Effector CD4-positive, alpha-beta T cell (primary cell): ENCODE measurements around the gene MAP1B. TPM values are rescaled to one million over a fixed set of nuclear protein-coding genes. Genes with fewer than 3 reads are reported as not detected.
"Not testable (repeated sequence)": the region's sequence is repeated elsewhere in the genome, so short reads cannot be mapped to it uniquely, and the experiment has no call there.

Experiments
- DNase-seq: peaks from one replicate; pipeline ENCODE4 v3.0.0-alpha.2; 2020
- total RNA-seq: gene quantifications from one replicate; lab custom pipeline; 2026; lab: John Stamatoyannopoulos, UW

The MAP1B gene
- total RNA-seq: not detected

DNA sequence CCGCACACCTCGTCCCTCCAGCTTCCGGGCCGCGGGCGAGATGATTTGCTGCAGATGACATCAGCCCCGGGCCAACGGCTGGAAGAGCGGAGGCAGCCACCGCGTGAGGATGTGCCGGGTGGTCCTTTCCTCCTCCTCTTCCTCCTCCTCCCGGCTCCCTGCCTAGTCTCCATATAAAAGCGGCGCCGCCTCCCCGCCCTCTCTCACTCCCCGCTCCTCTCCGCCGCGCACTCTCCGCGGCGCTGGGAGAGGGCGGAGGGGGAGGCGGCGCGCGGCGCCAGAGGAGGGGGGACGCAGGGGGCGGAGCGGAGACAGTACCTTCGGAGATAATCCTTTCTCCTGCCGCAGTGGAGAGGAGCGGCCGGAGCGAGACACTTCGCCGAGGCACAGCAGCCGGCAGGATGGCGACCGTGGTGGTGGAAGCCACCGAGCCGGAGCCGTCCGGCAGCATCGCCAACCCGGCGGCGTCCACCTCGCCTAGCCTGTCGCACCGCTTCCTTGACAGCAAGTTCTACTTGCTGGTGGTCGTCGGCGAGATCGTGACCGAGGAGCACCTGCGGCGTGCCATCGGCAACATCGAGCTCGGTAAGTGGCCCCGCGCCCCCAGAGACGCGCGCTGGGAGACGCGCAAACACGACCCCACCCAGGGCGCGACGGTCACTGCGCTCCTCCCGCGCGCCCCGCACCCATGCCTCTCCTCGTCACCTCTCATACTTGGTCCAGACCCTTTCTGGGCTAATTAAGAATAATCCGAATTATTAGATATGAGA, at the start of gene MAP1B:
Gene MAP1B (plus strand): TSS at position 345 of the 770 bp plus-strand sequence. CDS start 57 bp downstream, at position 402.
- DNase-seq: no peak

DNA sequence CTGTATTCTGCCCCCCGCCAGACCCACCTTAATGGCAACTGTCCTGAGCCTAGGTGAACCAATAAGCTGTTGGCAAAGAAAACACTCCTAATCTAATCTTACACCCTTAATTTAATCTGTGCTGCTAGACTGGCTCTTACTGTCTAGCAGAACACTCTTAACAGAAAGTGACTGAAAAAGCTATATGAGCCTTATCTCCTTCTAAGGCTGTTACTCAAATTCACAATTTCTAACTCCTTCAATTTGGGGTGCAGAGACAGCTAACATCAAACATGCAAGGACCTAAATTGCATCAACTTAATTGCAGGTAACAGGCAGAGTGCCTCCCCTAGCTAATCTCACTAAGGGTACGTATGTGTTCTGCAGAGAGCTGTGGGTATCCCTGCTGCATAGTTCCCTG, 49.5 kb upstream of the MAP1B start:
- no peak for DNase-seq

DNA sequence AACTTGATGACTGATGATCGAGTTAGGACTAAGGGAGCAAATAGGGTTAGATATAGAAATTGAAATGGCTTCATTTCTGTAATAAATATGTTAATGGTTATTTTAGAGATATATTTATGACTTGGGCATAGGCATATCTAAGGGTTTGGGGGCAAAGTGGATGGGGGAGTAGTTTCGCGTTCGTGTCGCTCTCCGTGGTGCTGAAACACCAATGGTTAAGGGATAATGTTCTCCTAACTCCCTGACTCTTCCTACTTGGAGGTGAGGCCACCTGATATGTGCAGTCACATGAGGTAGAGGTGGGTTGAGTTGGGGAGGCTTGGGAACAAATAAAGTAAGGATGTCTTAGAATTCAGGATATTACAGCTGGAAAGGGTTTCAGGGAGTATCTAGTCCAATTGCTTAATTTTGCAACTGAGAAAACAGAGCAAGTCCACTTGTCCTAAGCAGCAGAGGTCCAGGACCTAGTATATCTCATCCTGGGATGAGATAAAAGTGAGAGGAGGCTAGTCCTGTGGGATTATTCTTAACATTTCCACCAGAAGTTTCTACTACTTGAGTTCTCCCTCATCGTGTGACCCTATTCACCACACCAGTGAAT, 44.0 kb upstream of the MAP1B start:
- no peak for DNase-seq

DNA sequence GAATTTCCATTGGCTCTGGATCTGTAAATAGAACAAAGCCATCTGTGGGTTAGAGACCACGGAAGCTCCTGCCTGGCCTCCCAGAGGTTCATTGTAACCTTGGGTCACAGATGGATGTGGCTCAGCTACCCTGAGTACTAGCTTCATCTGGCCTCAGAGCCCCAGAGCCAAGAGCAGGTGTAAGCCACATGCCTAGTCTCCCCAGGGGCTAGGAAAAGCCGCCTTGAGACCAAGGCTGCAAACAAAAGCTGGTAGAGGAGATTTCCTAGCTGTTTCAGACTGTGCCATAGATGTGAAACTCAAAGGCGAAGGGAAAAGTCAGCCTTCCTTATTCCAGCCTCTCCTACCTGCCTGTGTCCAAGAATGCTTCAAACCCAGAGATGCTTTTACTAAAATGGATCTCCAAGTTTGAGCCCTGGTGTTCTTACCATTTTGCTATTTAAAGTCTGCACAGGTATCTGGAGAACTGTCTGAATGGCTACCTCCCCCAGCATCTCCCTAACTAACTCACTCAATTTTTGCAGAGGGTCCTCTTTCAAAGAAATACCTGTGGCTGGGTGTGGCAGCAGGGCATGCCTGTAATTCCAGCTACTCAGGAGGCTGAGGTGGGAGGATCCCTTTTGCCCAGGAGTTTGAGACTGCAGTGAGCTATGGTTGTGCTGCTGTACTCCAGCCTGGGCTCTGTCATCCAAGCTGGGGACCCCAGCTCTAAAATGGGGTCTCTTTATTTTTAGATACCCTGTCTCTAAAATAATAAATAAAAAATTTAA, 42.3 kb upstream of the MAP1B start:
- no peak for DNase-seq

DNA sequence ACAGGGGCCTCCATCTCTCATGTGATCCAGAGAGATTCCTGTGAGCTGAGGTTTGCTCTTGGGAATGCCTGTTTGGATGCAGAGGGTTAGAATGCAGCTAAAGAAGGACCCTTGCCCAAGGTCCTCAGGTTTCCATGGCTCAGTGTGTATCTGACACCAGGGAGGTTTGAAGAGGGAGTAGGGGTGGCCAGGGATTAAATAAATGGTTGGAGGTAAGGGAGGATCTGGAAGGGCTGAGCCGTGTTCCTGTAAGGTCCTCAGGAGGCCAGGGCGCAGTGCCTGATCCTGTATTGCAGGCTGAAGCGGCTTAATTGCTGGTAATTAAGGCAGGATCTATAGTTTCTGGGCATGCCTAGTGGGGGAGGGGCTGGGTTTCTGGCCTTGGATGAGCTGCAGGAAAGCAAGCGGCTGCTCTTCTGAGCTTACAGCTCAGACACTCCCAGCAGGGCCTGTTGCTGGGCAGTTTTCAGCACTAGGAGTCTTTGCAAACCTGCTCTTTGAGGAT, 41.5 kb upstream of the MAP1B start:
- no peak for DNase-seq

DNA sequence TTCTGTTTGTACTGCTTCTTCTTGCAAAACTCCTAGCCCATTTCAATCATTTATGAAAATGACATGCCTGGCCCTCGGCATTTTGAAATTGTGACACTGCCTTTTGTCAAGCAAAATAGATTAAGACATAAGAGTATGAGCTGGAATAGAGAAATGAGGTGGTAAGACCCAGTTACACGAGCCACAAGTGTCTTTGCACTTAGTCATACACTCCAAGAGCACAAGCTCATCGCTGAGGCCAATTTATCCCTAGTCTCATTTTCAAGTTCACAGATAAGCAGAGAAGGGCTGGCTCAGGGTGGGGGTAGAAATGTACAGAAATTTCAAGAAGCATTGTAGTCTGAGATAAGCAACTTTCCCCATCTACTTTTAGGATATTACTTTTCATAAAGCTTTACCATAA, 40.6 kb upstream of the MAP1B start:
- DNase-seq: no peak

DNA sequence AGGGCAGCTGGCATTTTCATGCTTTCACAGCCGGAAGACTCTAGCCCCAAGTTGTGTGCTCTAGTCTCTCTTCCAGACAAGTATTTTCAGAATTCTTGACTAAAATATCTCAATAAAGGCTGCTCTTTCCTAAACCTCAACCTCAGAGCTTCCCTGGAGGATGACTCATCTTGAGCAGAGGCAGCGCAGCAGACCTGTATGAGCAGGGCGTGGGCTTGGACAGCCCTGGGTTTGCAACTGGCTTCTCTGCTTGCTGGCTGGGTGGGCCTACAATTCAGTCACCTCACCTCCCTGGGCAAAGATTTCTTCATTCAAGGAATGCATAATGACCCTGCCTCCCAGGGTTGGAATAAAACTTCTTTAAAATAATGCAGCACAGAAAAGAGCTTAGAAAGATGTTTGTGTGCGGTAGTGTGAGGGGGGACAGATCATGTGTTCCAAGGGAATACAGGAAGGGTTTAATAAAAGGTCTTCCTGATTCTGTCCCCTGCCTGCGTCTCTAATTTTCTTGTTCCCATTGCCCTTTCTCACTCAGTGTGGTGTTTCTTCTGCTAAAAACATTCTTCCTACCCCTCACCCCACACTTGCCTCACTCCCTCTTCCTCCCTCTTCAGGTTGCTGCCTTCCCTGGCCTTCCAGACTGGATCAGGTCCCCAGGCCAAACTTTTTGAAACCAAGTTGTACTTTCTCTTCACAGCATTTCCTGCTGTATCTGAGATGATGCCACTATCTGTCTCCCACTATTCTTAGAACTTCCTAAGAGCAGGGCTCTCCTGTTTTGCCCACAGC, 39.4 kb upstream of the MAP1B start:
- no peak for DNase-seq

DNA sequence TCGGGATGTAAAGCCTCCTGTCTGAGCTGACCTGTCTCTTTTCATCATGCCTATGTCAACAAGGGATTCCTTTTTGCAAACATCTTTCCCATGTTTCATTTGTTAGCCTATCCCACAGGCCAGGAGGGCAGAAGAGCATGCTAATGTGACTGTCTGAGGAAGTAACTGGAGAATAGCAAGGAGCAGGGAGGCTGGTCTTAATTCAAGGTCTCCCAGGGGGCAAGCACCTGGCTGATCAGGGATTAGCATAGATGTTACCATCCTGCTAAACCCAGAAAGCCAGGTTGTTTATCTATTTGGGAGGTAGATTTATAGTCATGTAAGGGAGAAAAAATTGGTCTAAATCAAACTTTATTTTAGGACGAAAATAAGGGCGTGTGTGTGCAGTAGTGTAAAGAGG, 36.7 kb upstream of the MAP1B start:
- DNase-seq: no peak

DNA sequence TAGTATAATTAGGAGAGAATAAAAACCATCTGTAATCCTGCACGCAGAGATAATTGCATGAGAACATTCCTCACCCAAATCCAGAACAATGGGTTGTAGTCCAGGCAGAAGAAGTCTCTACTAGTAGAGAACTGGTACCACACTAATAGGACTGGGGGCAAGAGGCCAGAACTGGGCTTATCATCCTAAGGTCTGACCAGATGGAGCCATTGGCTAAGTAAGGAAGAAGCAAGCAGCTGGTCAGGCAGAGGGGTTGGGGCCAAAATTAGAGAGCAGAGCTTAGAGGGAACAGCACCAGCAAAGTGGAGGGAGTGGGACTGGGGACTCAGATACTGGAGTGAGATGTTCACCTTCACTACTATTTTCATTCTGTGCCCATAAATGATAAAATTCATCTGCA, 35.4 kb upstream of the MAP1B start:
- no peak for DNase-seq

DNA sequence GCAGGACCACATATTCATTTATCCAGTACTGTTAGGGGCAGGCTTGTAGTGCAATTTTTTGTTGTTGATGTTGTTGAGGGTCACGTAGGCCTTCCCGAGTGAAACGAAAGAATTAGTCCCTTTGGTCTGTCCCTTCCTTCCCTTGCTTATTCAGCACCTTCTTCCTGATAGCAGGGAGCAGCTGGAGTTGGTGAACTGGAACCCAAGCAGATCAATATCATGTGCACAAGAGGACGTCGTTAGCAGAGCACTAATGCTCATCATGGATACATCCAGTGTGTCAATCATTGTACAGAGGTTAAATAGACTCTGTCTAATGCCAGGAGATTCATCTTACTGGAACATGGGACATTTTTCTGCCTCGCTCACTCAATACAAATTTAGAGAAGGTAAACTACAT, 33.0 kb upstream of the MAP1B start:
- no peak for DNase-seq

DNA sequence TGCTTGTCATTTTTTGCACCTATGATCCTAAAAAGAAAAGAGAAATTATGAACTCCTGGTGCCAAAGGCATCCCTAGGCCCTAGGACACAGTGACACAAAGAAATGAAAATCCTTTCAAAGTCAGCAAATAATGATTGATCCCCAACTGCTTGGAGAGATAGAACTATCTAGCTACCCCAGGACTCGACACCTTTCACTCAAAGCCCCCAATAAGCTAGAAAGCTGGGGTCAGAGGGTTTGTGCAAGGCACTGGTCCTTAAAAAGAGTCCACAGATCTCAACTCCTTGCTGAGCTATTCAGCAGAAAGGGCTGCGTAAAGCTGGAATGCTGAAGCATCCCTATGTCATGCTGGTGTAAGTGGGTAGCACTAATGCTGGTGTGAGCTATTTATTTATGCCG, 31.8 kb upstream of the MAP1B start:
- no peak for DNase-seq

DNA sequence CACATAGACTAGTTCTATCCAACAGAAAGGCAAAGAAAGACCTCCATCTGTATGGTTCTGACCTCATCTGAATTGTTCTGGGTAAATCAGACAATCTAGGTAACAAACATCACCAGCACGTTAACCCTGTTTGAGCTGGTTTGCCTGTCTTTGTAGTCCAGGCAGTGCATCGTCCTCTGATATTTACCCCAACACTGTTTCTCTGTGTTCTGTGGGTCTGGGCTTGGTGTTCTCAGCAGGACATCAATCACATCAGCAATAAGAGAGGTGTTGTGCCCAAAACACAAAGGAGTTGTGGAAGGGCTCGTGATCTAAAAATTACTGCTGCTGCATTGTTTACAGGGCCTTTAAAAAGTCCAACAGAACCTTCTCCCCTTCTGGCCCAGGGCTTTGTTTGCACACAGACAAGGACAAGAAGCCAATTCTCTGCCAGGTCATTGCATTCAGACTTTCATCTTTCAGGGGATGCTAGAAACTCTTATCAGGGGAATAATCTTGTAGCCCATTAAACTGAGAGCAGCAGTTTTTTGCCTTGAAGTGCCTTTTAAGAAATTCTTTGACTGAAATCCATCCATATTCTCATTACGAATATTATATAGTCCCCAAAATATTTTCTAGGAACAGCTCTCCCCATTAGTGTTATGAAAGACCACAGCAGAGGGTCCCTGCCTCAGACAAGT, 30.5 kb upstream of the MAP1B start:
- DNase-seq: no peak

DNA sequence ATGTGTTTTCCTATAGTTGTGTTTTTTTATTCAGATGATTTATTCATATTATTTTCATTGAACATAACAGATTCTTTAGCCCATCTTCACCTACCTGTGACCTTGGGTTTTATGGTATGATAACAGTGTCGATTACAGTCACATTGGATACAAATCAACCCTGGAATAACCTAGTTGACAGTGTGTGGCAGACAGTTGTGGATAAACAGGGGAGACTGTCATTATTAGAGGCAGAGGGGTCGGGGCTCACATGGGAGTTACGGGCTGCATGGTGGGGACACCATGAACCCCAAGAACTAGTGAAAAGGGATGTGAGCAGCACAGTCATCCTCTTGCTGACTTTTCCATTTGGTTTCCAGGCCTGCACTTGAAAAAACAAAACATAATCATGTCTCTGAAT, 29.9 kb upstream of the MAP1B start:
- DNase-seq: no peak

DNA sequence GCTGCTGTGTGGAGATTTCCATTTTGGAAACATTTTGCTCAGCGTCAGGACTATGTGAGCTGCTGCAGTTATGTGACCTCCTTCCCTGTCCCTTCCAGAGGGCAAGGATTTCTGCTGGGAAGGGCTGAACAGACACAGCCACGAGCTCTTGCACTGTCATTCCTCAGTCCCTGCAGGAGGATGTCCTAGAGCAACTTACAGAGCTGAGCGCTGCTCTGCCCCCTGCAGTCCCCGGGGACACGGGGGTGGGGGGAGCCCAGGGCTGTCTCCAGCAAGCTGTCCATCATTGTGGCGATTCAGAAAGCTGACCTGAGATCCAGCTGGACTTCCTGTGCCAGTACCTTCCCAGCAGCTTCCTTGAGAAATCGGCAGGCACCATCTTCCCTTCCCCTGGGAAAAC, 28.0 kb upstream of the MAP1B start:
- DNase-seq: no peak

DNA sequence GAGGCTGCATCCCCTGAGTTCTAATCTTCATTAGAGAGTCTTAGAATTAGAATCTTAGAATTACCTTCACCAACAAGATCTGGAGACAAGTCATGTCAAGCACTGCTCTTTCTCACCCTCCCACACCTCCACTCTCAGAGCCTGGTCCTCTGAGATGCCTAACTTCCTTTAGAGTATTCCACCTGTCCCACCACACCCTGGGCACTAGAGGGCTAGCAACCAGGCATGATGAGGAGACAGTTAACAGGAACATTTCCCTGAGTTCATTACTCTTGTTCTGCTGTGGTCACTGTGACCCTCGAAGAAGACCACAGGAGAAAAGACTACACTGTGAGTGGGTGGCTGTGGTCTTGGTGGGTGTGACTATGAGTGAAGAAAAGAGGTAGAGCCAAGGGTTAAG, 25.2 kb upstream of the MAP1B start:
- DNase-seq: no peak

DNA sequence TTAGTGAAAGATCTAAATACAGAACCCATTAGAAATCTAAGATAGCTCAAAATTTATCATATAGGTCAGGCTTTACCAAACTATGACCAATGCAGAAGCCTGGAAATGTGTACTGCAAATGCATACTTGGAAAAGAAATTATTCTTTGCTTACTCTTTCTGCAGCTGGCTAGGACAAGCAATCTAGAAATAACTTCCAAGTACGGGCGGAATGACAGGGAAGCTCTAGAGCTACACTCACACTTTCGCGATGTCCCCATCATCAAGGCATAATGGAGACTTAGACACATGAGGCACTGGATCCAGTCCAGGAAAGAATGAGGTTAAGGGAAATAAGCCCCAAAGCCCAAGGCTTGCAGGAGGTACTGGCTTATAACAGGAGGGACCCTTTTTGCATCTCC, 22.4 kb upstream of the MAP1B start:
- DNase-seq: no peak

DNA sequence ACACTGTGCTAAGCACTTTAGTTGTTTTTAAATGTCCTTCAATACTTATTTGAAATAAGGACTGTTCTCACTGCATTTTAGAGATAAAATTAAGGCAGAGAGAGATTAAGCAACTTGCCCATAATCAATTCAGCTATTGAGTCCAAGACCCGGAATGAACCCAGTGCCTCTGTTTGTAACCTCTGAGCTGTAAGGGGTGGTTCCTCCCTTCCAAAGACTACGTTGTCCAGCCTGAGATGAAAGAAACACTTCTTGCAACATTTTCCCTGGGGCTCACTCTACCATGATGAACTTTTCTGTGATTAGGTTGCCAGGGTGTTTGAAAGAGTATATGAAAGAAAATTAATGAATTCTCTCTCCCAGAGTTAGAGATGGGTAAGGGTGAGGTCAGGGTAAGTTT, 22.0 kb upstream of the MAP1B start:
- no peak for DNase-seq

DNA sequence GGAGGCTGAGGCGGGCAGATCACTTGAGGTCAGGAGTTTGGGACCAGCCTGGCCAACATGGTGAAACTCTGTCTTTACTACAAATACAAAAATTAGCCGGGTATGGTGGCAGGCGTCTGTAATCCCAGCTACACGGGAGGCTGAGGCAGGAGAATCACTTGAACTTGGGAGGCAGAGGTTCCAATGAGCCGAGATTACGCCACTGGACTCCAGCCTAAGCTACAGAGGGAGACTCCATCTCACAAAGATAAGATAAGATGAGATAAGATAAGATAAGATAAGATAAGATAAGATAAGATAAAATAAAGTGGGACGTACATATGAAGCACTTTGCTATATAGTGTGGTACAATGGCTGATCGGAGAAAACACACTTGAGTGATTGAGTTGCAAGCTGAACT, 17.6 kb upstream of the MAP1B start:
- not testable (repeated sequence) for DNase-seq

DNA sequence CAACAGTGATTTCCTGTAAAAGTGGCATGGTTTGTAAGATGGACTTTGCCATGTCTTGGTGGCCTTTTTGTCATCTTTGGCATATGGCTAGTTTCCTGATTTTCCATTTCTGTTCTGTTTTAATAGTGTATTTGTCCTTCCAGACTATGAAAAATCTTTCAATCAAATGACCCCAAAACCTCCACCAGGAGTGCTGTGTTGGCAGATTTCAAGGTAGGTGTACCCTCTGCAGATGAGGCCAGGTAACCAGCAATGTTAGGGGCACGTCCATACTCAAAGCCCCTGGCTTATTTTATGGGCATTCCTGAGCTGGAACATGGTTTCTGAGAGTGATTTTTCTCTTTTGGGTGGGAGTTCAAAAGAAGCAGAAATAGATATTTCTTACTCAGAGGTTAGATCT, 15.2 kb upstream of the MAP1B start:
- DNase-seq: no peak

DNA sequence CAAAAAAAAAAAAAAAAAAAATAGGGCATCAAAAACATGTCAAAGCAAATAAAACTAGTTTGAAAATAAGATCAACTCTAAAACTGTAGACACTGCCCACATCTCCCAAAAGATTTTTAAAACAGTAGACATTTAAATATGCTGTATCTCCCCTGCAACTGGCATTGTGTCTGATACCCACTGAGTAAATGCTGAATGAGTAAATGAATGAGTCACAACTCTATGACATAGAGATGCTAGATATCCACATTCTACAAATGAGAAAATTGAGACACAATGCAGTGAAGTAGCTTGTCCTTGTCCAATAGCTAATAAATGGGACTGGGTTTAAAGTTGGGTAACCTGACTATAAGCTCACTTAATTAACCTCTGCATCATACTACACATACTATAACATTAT, 14.1 kb upstream of the MAP1B start:
- no peak for DNase-seq

DNA sequence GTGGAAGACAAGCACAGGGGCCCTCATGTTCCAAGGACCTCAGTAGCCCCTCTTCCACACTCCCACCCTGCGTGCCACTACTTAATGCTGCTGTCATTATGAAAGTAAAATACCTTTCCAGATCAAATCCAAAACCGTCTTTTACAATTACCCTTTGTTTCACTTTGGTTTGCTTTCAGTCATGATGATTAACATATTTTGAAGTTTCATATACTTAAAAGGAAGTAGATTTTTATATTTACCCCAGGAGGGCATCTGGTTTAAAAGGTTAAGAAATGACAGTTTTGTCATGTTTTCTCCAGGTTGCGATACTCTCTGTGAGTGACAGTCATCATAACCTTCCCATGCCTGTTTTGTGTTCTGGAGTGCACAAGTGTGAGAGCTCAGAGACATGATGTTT, 13.5 kb upstream of the MAP1B start:
- DNase-seq: no peak

DNA sequence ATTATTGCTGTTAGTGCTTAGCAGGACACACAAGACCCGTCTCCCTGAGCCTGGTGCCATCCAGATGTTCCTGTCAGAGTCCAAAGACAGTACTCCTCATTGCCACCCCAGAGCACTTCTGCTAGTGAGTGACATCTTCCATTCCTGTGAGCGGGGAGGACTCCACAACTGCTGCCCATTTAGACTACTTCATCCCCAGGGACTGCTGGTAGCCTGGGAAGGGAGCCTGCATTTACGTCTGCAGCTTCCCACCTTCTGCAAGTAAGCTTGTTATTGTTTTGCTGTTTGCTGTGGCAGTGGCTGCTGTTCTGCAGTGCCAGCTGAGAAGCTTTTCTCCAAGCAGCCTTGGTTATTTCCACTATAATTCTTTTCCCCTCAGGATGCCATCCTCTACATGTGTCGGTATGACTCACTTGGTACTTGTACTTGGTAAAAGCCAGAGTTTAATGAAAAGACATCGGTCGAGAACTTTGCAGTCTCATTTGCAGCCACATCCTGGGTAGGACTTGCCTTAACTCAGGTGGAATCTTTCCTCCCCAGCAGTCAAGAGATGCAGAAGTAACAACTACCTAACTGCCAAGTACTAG, 10.6 kb upstream of the MAP1B start:
- no peak for DNase-seq
